Measurements from ENCODE around the gene ACSBG1.

GRCh38 chr15:78211189-78211921 lies 23.0 kb downstream of the ACSBG1 start:
- TF ChIP-seq CTCF (IDR thresholded peaks at IDR 0.05) (no peak), POLR2A (IDR thresholded peaks at IDR 0.05) (no peak)
